ENCODE measurements around the gene PVR.

- TF ChIP-seq CTCF (IDR thresholded peaks at IDR 0.05; ENCODE audit: borderline replicate concordance, extremely low read depth, low read length, poor library complexity, severe bottlenecking): no peak
- TF ChIP-seq EZH2 (IDR thresholded peaks at IDR 0.05; ENCODE audit: borderline replicate concordance, low read depth, low read length, severe bottlenecking): no peak
These were observed 46.4 kb downstream of the PVR start for GRCh38 chr19:44690131-44690440.

Data from DND-41 (cell line).